ENCODE measurements around the gene DGKD. TPM values are rescaled to one million over a fixed set of nuclear protein-coding genes. Genes with fewer than 3 reads are reported as not detected.

The DGKD gene
- total RNA-seq, 1 donor from 2014 or later: 6.7 TPM

DNA sequence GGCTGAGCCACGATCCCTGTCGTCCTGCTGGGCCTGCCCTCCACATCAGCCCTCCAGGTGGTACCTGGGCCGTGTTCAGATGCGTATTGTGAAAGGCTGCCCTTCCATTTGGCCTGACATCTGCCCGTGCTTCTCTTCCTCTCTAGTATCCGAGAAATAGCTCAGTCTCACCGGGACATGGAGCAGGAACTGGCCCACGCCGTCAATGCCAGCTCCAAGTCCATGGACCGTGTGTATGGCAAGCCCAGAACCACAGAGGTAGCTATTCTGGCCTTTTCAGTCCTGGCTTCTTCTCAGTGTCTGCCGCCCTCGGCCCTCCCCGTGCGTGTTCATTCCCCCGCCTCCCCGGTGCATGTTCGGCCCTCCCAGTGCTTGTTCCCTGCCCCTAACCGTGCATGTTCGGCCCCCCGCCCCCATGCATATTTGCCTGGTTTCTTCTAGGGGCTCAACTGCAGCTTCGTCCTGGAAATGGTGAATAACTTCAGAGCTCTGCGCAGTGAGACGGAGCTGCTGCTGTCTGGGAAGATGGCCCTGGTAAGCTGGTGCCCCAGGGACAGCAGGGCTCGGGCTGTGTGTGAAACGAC, 108.0 kb downstream of the DGKD start:
- no peak for ATAC-seq

DNA sequence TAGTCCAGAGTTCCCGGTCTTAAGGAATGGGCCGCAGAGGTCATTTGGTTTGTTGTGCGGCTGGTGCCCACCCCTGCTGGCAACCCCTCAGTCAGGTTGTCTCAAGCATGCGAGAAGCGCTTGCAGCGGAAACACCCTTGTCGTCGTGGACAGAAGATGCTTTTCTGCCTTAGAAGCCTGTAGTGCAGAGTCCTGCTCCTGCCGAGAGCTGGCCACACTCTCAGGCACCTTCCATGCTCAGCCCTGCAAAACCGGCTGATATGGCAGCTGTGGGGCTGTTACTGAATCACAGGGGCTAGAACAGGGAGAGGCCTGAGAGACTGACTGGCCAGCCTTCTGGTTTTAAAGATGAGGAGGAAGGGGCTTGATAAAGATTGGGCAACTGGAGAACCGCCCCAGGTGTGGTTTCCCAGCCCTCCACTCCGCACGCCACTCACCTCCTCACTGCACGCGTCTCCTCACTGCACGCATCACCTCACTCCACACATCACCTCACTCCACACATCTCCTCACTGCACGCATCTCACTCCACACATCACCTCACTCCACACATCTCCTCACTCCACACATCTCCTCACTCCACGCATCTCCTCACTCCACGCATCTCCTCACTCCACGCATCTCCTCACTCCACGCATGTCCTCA, 108.7 kb downstream of the DGKD start:
- ATAC-seq: no peak

DNA sequence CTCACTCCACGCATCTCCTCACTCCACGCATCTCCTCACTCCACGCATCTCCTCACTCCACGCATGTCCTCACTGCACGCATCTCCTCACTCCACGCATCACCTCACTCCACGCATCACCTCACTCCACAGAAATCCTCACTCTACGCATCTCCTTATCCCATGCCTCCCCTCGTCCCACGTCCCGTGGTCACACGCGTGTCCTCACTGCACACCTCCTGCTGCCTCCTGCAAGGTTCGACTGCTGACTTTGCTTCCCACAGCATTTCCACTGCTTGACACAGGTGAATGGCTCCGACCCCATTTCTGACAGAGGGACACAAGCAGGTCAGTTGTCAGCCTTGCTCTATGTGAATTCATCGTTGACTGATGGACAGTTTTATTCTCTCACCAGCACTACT, 109.3 kb downstream of the DGKD start:
- ATAC-seq: no peak

DNA sequence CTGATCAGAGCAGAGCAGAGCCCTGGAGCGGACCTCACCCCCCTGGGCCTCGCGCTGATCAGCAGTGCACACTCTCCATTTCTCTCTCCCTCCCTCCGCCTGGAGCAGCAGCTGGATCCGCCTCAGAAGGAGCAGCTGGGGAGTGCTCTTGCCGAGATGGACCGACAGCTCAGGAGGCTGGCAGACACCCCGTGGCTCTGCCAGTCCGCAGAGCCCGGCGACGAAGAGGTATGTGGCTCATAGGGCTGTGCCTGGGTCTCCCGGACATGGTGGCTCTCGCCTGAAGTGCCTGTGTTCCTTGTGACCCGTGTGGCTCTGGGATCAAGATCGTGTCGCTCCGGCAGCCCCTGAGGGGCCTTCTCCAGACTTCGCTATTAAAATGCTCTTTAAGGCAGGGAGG, 109.8 kb downstream of the DGKD start:
- no peak for ATAC-seq

DNA sequence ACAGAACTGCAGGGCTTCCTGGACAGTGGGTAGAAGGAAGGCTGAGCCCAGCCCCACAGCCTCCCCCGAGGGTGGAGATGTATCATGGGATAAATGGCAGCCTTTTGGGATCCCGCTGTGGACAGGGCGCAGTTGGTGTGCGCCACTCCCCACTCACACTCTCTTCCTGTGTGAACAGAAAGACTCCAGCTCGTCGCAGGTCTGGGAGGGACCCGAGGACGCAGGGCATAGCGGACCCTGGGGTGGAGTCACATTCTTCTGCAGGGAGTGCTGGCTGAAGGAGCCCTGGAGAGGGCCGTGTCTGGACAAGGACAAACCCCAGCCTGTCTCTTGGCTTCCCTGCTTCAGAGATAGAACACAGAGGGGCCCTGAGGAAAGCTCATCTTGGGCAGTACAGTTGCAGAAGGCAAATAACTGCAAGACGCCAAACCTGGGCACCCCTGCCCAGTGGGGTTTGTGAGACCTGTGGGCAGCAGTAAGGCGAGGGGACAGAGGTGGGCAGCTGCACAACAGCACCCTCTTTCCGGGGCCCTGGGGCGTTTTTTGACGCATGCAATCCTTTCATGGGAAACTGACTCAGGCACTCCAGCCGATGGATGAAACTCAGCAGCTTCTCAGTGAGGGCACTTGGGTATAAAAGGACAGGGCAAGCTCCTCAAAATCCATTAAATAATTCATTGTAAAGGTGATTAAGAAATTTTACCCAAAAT, 110.4 kb downstream of the DGKD start:
- peak; percentile 15 for ATAC-seq

DNA sequence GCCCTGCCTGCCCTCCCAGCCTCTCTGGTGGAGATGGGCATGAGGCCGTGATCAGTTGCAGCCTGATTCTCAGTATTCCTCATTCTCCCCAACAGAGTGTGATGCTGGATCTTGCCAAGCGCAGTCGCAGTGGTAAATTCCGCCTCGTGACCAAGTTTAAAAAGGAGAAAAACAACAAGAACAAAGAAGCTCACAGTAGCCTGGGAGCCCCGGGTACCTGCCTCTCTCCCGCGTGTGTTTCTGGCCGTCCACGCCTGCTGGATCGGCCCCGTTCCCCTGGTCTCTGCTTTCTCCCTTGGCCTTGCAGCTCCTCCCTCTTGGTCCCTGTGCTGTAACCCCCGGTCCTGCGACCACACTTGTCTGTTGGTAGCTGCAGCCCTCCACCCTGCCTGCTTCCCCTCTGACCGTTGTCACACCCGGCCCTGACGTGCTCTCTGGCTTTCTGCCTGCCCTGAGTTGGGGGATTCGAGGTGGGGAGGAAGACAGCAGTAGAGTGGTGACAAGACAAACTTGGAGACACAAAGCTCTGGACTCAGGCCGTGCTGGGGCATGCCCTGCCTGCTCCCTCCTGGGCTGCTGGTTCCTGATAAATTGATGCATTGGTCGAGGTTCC, 112.8 kb downstream of the DGKD start:
- no peak for ATAC-seq

DNA sequence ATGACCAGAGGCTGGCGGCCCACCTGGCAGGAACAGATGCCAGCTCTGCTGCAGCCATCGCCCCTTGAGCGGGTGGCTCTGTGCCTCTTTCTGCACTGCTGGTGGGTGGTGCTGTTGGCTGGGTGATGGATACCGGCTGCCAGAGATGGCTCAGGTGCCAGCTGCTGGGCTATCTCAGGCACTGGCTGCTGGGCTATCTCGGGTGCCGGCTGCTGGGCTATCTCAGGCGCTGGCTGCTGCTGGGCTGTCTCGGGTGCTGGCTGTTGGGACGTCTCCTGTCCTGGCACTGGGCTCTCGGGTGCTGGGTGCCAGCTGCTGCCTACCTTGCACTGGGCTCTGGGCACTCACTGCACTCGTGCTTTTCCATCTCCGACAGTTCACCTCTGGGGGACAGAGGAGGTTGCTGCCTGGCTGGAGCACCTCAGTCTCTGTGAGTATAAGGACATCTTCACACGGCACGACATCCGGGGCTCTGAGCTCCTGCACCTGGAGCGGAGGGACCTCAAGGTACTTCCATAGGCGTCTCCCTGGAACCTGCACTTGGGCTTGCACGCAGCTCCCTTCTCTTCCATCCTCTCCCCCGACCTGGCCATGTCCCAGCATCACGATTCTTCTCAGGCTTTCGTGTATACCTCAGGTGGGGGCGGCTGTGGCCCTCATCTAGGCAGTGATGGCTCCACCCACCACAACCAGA, 113.9 kb downstream of the DGKD start:
- no peak for ATAC-seq

DNA sequence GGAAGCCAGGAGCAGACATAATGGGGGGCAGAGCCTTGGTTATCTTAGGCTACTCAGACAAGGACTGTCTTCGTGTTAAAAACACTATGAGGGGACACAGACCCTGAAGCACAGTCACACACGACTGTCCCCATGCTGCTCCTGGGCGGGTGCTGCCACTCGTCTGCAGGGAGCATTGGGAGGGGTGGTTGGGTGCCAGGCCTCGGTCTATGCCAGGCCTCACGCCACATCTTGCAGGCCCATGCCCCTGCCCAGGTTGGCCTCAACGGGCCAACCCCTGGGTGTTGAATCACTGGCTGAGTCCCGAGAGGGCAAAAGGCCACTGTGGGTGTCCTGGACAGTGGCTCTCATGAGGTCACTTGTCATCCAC, 114.4 kb downstream of the DGKD start:
- ATAC-seq: no peak

DNA sequence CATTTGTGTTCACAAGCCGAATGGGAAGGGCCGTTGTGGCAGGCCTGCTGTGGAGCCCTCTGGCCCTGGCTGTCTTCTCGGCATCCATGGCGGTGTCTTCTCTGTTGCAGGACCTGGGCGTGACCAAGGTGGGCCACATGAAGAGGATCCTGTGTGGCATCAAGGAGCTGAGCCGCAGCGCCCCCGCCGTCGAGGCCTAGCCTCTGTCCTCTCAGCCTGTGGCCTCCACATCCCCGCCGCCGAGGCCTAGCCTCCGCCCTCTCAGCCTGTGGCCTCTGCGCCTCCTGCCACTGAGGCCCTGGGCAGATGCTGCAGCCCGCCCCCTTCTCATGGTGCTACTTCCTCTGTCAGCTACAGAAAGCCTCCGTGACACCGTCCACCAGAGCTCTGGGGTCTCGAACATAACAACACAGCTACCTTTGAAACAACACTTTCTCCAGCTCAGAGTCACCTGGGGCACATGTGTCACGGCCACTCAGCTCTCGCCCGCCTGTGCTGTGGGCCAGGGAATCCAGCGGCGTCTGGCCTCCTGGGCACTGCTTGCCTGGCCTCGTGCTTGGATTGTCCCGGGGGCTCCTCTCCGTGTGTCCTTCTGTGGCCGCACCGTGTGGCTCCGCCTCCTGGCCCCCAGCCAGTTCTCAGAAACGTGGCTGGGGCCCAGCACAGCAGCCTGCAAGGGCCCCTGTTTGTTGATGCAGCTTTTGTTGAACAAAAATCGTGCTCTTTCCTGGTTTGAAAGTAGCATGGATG, 115.1 kb downstream of the DGKD start:
- no peak for ATAC-seq

DNA sequence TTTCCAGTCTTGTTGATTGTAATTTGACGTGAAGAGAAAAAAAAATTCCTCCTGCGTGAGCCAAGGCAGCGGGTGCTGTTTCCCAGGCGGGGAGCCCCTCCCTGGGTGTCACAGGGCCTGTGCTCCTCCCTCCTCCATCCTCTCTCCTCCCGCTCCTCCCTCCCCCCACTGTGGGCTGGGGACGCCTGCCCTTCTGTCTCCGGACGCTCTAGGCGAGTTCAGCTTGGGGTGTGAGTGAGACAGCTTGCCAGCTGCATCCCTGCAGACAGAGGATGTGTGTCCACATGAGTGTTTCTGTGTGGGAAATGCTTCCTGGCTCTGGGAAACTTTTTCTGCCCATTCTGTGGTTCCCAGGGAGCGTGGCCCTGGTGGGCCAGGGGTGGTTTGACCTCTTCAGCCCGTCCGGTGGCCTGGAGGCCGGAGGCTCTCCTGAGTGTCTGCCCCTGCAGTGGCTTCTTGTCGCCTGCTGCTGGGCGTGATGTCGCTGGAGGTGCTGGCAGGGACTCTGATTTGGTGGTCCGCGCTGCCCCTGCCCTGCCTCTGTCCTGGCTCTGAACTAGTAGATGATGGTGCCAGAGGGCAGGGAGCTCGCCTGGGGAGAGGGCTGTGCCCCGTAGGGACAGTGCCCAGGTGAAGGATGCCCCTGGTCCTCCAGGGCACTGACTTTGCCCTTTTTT, 115.9 kb downstream of the DGKD start:
- ATAC-seq: peak; percentile 42

DNA sequence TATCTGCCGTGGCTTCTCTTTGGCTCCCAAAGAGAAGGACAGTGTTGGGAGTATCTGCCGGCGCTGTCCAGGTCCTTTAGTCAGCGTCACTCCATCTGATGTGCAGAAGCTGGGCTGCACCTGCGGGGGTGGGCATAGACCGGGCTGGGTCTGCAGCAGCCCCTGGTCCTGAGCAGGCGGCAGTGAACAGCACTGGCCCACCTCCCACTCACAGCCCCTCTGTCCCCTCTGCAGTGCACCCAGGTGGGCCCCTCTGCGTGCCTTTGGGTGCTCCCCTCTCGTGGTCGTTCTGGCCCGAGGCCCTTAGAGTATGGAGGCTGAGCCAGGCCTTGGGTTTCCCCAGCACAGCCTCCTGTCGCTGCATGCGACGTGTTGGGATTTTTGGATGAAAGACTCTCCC, 116.5 kb downstream of the DGKD start:
- ATAC-seq: no peak

DNA sequence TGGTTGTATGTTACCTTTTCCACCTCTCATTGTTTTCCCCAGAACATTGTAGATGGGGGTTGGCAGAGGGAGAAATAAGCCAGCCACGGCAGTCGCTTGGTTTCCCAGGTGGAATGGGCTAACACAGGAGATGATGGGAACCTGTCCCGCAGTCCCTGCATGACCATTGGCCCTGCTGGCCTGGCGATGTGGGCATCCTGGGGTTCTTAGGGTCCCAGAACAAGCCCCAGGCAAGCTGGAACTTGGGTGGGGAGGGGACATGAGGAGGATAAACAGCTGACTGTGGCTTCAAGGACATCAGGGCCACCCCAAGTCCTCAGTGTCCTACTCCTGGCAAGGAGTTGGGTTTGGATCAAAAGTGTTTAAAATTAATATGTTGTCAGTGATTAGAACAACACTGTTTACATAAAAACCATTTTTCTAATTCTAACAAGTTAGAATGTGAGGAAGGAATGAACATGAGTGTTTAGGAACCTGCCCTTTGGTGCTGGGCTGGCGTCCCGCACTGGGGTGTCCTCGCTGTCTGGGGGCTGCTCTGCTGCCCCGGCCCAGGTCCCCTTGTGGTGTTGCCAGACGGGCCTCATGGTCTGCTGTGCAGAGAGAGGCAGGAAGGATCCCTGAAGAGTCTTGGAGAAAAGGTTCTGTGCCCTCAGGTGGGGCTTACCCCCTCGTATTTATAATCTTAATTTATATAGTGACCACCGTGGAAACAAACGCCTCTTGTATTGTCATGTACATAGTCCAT, 117.2 kb downstream of the DGKD start:
- no peak for ATAC-seq

DNA sequence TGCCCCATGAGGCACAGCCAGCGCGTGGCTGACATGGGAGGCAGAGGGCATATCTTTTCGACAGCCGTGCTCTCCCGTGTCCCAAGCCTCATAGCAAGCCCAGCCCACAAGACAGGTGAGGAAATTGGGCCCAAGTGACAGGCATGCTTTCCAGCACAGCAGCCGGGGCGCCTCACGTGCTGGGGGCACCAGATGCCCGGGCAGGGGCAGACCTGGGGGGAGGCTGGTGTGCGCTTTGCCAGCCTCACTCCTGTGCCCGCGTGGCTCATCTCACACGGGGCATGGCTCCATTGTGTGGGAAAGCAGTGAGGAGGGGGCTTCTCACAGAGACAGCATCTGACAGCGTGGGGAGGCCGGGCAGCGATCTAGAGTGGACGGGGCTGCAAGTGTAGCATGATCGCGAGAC, 119.1 kb downstream of the DGKD start:
- no peak for ATAC-seq

DNA sequence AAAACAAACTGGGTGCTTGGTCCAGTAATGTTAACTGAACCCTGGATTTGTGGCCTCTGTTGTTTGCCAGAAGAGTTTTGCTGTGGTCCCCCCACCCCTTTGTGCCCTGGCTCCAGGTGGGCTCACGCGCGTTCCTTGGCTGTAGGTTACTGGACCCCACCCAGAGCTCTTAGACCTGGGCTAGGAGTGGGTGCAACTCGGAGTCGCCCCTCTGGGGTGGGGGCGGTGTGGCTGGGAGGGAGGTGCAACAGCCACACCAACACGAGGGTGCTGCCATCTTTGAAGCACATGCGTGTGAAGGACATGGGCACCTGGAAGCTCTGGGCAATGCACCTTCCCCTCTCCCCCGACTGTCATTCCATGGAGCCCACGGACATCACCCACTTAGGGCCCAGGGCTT, 119.6 kb downstream of the DGKD start:
- no peak for ATAC-seq

DNA sequence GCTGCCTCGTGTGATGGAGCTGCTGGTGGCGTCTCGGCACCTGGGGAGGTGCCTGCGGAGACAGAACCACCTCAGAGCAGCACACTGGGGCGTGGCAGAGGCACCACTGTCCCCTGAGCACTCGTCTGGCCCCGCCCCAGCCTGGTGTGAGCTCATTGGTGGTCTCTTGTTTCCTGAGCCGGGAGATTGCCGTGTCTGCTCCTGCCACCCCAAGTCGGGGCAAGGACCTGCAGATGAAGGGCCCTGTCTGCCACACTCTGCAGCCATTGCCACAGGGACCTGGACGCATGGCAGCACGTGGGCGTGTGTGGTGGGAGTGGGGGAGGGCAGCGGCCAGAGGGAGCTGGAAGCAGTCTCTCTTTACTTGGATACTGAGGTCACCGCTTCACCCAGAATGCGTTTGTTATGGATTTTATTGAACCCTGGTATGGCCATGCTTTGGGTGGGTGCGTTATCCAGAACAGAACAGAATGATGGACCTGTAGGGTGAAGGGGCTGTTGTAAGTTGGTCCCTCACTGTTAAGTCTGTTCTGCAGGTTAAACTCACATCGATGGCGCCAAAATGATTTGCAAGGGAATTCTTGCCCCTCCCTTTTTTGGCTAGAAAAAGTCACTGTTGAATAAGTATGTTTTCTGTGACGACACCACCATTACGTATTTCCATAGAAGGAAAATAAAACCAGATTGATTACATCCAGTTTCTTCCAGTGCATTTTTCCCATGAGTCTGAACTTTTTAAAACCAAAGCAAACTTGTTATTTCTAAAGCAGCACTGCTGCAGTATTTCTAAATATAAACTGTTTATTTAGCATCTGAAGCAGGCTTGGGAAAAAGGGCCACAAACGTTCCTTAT, 120.2 kb downstream of the DGKD start:
- ATAC-seq: no peak

DNA sequence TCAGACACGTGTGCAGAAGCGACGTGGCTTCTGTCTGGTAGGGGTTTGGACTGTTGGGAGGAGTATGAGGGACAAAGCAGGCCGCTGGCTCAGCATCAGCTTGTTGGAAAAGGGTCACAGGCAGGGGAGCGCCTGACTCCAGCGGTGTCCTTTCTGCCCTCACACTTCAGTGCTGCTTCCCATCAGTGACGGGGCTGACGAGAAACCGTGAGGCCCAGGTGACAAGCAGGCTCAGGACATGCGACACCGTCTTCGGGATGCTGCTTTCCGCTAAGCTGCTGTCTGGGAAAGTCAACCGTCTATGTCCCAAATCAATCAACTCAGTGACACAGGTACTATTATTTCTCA, 121.7 kb downstream of the DGKD start:
- ATAC-seq: no peak

DNA sequence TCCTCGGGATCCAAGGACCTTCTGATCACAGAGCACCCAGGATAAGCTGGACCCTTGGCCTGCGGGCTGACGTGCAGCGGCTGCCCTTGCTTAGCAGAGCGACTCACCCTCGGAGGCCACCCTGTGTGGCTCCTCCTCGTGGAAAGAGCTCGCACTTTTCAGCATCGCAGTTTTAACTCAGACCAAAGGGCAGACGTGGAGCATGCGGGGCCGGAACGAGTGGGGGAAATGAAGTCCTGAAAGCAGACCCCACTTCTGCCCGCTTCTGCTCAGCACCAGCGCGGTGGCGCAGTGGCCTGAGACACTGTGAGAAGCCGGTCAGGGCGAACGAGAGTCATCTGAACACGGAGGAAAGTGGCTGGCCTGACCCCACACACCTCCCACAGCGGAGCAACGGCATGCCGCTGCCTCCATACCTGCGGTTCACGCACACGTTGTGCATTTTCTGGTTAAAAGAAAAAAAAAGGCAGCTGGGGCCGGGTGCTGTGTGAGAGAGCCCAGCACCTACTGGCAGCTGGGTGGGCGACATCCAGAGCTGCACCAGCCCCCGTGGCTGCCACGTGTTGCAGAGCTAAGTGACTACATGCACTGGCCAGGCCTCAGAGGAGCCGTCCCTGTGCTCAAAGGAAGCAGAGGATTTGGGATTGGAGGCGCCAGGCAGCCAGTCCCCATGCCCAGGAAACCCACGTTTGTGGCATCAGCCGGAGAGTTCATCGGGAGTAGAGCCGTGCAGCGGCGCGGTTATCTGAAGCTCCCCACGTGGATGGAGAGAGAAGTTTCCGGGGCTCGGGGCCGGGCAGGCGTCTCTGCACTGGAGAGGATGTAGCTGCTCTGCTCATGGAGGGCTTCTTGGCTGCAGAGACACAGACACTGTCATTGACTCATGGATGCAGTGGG, 122.6 kb downstream of the DGKD start:
- ATAC-seq: no peak

DNA sequence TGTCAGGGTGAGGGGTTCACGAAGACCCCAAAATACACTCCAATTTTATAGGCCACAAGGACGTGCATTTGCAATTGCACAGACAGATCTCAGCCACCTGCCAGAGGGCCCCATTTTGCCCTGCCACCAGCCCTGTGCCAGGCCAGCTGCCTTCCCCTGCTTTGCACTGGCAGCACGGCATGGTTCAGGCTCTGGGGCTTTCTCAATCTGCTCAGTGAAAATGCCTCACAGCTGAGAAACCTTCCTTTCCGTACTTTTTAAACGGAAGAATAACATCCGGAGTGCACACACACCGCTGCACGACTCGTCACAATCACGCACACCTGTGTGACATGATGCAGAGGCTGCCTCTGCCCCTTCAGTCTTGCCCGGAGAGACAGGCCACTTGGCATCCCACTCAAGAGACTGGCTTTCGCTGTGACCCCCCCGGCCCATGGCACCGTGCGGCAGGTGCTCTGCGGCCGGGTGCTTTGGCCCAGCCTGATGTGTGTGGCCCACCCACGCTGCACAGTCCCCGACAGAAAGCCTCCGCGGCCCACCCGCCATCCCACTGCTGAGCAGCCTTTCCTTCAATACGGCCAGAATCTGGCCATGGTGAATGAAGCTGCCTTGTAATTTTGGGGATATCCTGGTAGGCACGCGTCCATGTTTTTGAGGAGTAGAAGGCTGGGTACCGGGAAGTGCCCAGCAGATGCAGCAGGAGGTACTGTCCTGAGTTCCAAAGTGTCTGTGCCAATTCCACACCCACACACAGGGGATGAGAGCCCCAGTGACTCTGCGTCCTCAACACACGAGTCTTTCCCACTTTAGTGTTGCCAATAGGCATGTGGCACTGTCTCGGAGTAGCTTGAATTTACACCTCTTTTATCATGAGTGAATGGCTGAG, 123.5 kb downstream of the DGKD start:
- ATAC-seq: no peak
